ENCODE measurements around the gene GSTM5. TPM values are rescaled to one million over a fixed set of nuclear protein-coding genes. Genes with fewer than 3 reads are reported as not detected.
"Not testable (repeated sequence)": the region's sequence is repeated elsewhere in the genome, so short reads cannot be mapped to it uniquely, and the experiment has no call there.

The GSTM5 gene
- total RNA-seq, 1 donor from 2014 or later: not detected

- FAIRE-seq (no peak), DNase-seq (ENCODE audit: low read depth) (no peak)
- no peak for TF ChIP-seq CTCF (IDR thresholded peaks at IDR 0.05; ENCODE audit: insufficient read depth, low read length, severe bottlenecking)
- H3K4me3 ChIP-seq (ENCODE audit: low read depth, low read length): no peak overlapping the region
- no peaks in the 10 kb centered on the region for H3K36me3 ChIP-seq (ENCODE audit: control insufficient read depth, insufficient read depth, low read length)
- no peaks in the 10 kb centered on the region for H3K27me3 ChIP-seq (ENCODE audit: control insufficient read depth, insufficient read depth, low read length)
Observed at GRCh38 chr1:109704173-109704572, 7.9 kb upstream of the GSTM5 start.

GRCh38 chr1:109705411-109705810 is 6.6 kb upstream of the GSTM5 start:
- TF ChIP-seq CTCF (IDR thresholded peaks at IDR 0.05; ENCODE audit: insufficient read depth, low read length, severe bottlenecking): no peak
- H3K4me3 ChIP-seq (ENCODE audit: low read depth, low read length): no peak overlapping the region
- H3K27me3 ChIP-seq (ENCODE audit: control insufficient read depth, insufficient read depth, low read length): no peaks in the 10 kb centered on the region
- no peaks in the 10 kb centered on the region for H3K36me3 ChIP-seq (ENCODE audit: control insufficient read depth, insufficient read depth, low read length)
- DNase-seq (ENCODE audit: low read depth) (no peak), FAIRE-seq (no peak)

GRCh38 chr1:109708949-109709348 is 3.1 kb upstream of the GSTM5 start:
- H3K4me3 ChIP-seq (ENCODE audit: low read depth, low read length); DNase-seq (ENCODE audit: low read depth); FAIRE-seq; H3K27me3 ChIP-seq (ENCODE audit: control insufficient read depth, insufficient read depth, low read length); H3K36me3 ChIP-seq (ENCODE audit: control insufficient read depth, insufficient read depth, low read length): not testable (repeated sequence)

- FAIRE-seq; H3K36me3 ChIP-seq (ENCODE audit: control insufficient read depth, insufficient read depth, low read length); H3K27me3 ChIP-seq (ENCODE audit: control insufficient read depth, insufficient read depth, low read length); DNase-seq (ENCODE audit: low read depth); H3K4me3 ChIP-seq (ENCODE audit: low read depth, low read length): not testable (repeated sequence)
Observed at GRCh38 chr1:109709822-109710221, 2.2 kb upstream of the GSTM5 start.

GRCh38 chr1:109712321-109712864 is 342 bp downstream of the GSTM5 start:
- no peaks in the 10 kb centered on the region for H3K36me3 ChIP-seq (ENCODE audit: control insufficient read depth, insufficient read depth, low read length)
- no peak overlapping the region for H3K4me3 ChIP-seq (ENCODE audit: low read depth, low read length)
- DNase-seq (ENCODE audit: low read depth): no peak
- no peak for TF ChIP-seq CTCF (IDR thresholded peaks at IDR 0.05; ENCODE audit: insufficient read depth, low read length, severe bottlenecking)
- H3K27me3 ChIP-seq (ENCODE audit: control insufficient read depth, insufficient read depth, low read length): no peaks in the 10 kb centered on the region
- no peak for FAIRE-seq

- no peaks in the 10 kb centered on the region for H3K27me3 ChIP-seq (ENCODE audit: control insufficient read depth, insufficient read depth, low read length)
- H3K36me3 ChIP-seq (ENCODE audit: control insufficient read depth, insufficient read depth, low read length): no peaks in the 10 kb centered on the region
- no peak overlapping the region for H3K4me3 ChIP-seq (ENCODE audit: low read depth, low read length)
- no peak for TF ChIP-seq CTCF (IDR thresholded peaks at IDR 0.05; ENCODE audit: insufficient read depth, low read length, severe bottlenecking)
- DNase-seq (ENCODE audit: low read depth) (no peak), FAIRE-seq (no peak)
Observed at GRCh38 chr1:109713636-109714035, 1.6 kb downstream of the GSTM5 start.

- no peaks in the 10 kb centered on the region for H3K27me3 ChIP-seq (ENCODE audit: control insufficient read depth, insufficient read depth, low read length)
- H3K4me3 ChIP-seq (ENCODE audit: low read depth, low read length): no peak overlapping the region
- no peaks in the 10 kb centered on the region for H3K36me3 ChIP-seq (ENCODE audit: control insufficient read depth, insufficient read depth, low read length)
- TF ChIP-seq CTCF (IDR thresholded peaks at IDR 0.05; ENCODE audit: insufficient read depth, low read length, severe bottlenecking): no peak
- no peak for FAIRE-seq
- DNase-seq (ENCODE audit: low read depth): no peak
Observed at GRCh38 chr1:109714661-109715372, 2.8 kb downstream of the GSTM5 start.

All from bronchial epithelial cell (primary cell).